Measurements from ENCODE around the gene TMSB10. TPM values are rescaled to one million over a fixed set of nuclear protein-coding genes. Genes with fewer than 3 reads are reported as not detected.
"Not testable (repeated sequence)": the region's sequence is repeated elsewhere in the genome, so short reads cannot be mapped to it uniquely, and the experiment has no call there.

Gene TMSB10
- total RNA-seq, 1 donor from 2014 or later: 3,273 TPM

DNA sequence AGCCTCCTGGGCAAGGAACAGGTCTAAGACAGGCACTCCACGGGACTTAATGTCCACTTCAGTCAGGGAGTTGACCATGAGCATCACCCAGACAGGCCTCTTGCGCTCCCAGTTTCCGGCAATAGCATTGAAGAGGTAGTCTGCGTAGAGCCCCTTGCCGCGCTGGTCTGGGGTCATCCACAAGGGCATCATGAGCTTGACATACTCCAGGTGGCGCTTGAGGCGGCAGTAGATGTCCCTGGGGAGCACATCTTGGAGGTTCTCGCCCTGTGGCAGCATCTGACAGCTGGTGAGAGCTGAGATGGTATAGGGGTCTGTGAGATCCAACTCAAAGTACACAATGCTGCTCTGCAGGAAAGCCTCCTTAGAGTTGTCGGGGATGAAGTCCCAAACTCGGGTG is 35.1 kb upstream of the TMSB10 start:
- Mint-ChIP-seq H3K27ac (ENCODE audit: unreplicated experiment) (no peak overlapping the region), H3K36me3 (ENCODE audit: unreplicated experiment) (peaks cover 7% of the 10 kb centered on the region), H3K4me1 (ENCODE audit: low read depth, unreplicated experiment) (no peaks in the 10 kb centered on the region), H3K27me3 (ENCODE audit: unreplicated experiment) (peaks cover 8% of the 10 kb centered on the region), H3K4me3 (ENCODE audit: unreplicated experiment) (no peak overlapping the region), H3K9me3 (ENCODE audit: unreplicated experiment) (peaks cover 7% of the 10 kb centered on the region)
- no peak for TF ChIP-seq CTCF (IDR thresholded peaks at IDR 0.05; ENCODE audit: partially characterized antibody, unreplicated experiment)
- no peak for DNase-seq

- not testable (repeated sequence) for H3K4me3 Mint-ChIP-seq (ENCODE audit: unreplicated experiment); H3K27me3 Mint-ChIP-seq (ENCODE audit: unreplicated experiment); H3K9me3 Mint-ChIP-seq (ENCODE audit: unreplicated experiment); H3K27ac Mint-ChIP-seq (ENCODE audit: unreplicated experiment); DNase-seq; H3K36me3 Mint-ChIP-seq (ENCODE audit: unreplicated experiment); H3K4me1 Mint-ChIP-seq (ENCODE audit: low read depth, unreplicated experiment)
These were observed 32.8 kb upstream of the TMSB10 start for GRCh38 chr2:84872691-84873090.

- peaks cover 11% of the 10 kb centered on the region for H3K27me3 Mint-ChIP-seq (ENCODE audit: unreplicated experiment)
- DNase-seq: no peak
- no peak overlapping the region for H3K4me3 Mint-ChIP-seq (ENCODE audit: unreplicated experiment)
- H3K4me1 Mint-ChIP-seq (ENCODE audit: low read depth, unreplicated experiment): no peaks in the 10 kb centered on the region
- H3K27ac Mint-ChIP-seq (ENCODE audit: unreplicated experiment): no peak overlapping the region
- H3K36me3 Mint-ChIP-seq (ENCODE audit: unreplicated experiment): peaks cover 8% of the 10 kb centered on the region
- peaks cover 8% of the 10 kb centered on the region for H3K9me3 Mint-ChIP-seq (ENCODE audit: unreplicated experiment)
- no peak for TF ChIP-seq CTCF (IDR thresholded peaks at IDR 0.05; ENCODE audit: partially characterized antibody, unreplicated experiment)
These were observed 32.1 kb upstream of the TMSB10 start for GRCh38 chr2:84873350-84873749.

- Mint-ChIP-seq H3K4me3 (ENCODE audit: unreplicated experiment) (no peak overlapping the region), H3K27ac (ENCODE audit: unreplicated experiment) (no peak overlapping the region), H3K36me3 (ENCODE audit: unreplicated experiment) (peaks cover 8% of the 10 kb centered on the region), H3K9me3 (ENCODE audit: unreplicated experiment) (peaks cover 8% of the 10 kb centered on the region), H3K4me1 (ENCODE audit: low read depth, unreplicated experiment) (no peaks in the 10 kb centered on the region), H3K27me3 (ENCODE audit: unreplicated experiment) (peaks cover 14% of the 10 kb centered on the region)
- TF ChIP-seq CTCF (IDR thresholded peaks at IDR 0.05; ENCODE audit: partially characterized antibody, unreplicated experiment): no peak
- no peak for DNase-seq
These were observed 30.9 kb upstream of the TMSB10 start for GRCh38 chr2:84874381-84875212.

DNA sequence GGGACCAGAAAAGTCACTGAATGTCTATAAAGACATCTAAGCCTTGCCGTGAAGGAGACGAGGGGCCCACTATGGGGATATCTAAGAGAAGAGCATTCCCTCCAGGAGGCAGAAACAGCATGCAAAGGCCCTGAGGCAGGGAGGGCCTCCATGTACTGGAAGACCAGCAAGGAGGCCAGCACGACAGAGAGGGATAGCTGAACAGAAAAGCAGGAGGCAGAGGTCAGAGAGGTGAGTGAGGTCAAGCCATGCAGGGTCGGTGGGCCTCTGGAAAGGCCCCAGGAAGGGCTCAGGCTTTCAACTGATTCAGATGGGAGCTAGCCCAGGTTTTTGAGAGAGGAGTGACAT is 30.3 kb upstream of the TMSB10 start:
- no peak for DNase-seq
- Mint-ChIP-seq H3K4me3 (ENCODE audit: unreplicated experiment) (no peak overlapping the region), H3K27me3 (ENCODE audit: unreplicated experiment) (peaks cover 14% of the 10 kb centered on the region), H3K9me3 (ENCODE audit: unreplicated experiment) (peaks cover 8% of the 10 kb centered on the region), H3K27ac (ENCODE audit: unreplicated experiment) (no peak overlapping the region), H3K36me3 (ENCODE audit: unreplicated experiment) (peaks cover 8% of the 10 kb centered on the region), H3K4me1 (ENCODE audit: low read depth, unreplicated experiment) (peaks cover 1% of the 10 kb centered on the region)
- TF ChIP-seq CTCF (IDR thresholded peaks at IDR 0.05; ENCODE audit: partially characterized antibody, unreplicated experiment): no peak

DNA sequence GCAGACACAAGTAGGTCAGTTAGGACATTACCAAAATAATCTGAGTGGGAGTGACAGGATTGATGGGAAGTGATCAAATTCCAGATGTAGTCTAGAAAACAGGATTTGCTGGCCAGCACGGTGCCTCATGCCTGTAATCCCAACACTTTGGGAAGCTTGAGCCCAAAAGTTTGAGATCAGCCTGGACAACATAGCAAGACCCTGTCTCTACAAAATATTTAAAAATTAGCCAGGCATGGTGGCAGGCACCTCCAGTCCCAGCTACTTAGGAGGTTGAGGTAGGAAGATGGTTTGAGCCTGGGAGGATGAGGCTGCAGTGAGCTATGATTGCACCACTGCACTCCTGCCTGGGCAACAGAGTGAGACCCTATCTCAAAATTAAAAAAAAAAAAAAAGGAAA is 29.8 kb upstream of the TMSB10 start:
- not testable (repeated sequence) for DNase-seq; H3K9me3 Mint-ChIP-seq (ENCODE audit: unreplicated experiment); H3K4me1 Mint-ChIP-seq (ENCODE audit: low read depth, unreplicated experiment); H3K4me3 Mint-ChIP-seq (ENCODE audit: unreplicated experiment); H3K27ac Mint-ChIP-seq (ENCODE audit: unreplicated experiment); H3K36me3 Mint-ChIP-seq (ENCODE audit: unreplicated experiment)
- H3K27me3 Mint-ChIP-seq (ENCODE audit: unreplicated experiment): peaks cover 14% of the 10 kb centered on the region

Measured in glutamatergic neuron (in vitro differentiated cells).